Smooth muscle cell (in vitro differentiated cells): ENCODE measurements around the gene SLC22A4. TPM values are rescaled to one million over a fixed set of nuclear protein-coding genes. Genes with fewer than 3 reads are reported as not detected.

ENCODE experiments used
- DNase-seq: peaks from one replicate; lab custom pipeline; 2025; ENCODE audit not compliant: unreplicated experiment; lab: John Stamatoyannopoulos, UW
- H2AFZ ChIP-seq: fragments of 200-600 bp; sonication (generic); 2 replicates; pipeline ENCODE4 v1.6.0; 2016; ENCODE audit warnings: antibody characterized with exemption, low read depth, mild to moderate bottlenecking
- H3F3A ChIP-seq: fragments of 200-600 bp; sonication (generic); 2 replicates; pipeline ENCODE4 v1.6.0; 2017; ENCODE audit warnings: antibody characterized with exemption, low read depth
- H3K27ac ChIP-seq: fragments of 200-600 bp; sonication (generic); 2 replicates; pipeline ENCODE4 v1.5.1; 2016; ENCODE audit warnings: low read depth, mild to moderate bottlenecking
- H3K27me3 ChIP-seq: fragments of 200-600 bp; sonication (generic); 2 replicates; pipeline ENCODE4 v1.6.1; 2016; ENCODE audit warnings: low read depth, mild to moderate bottlenecking
- H3K36me3 ChIP-seq: fragments of 200-600 bp; sonication (generic); 2 replicates; pipeline ENCODE4 v1.5.1; 2016; ENCODE audit warnings: low read depth
- H3K4me1 ChIP-seq: fragments of 200-600 bp; sonication (generic); 2 replicates; pipeline ENCODE4 v1.5.1; 2016; ENCODE audit warnings: low read depth
- H3K4me2 ChIP-seq: fragments of 200-600 bp; sonication (generic); 2 replicates; pipeline ENCODE4 v1.6.0; 2016; ENCODE audit warnings: mild to moderate bottlenecking
- H3K4me3 ChIP-seq: fragments of 200-600 bp; sonication (generic); 2 replicates; pipeline ENCODE4 v1.5.1; 2016; ENCODE audit warnings: mild to moderate bottlenecking
- H3K79me2 ChIP-seq: fragments of 200-600 bp; sonication (generic); 2 replicates; pipeline ENCODE4 v1.6.0; 2016; ENCODE audit warnings: low read depth, mild to moderate bottlenecking
- H3K9ac ChIP-seq: fragments of 200-600 bp; sonication (generic); 2 replicates; pipeline ENCODE4 v1.6.0; 2016; ENCODE audit warnings: low read depth
- H3K9me3 ChIP-seq: fragments of 200-600 bp; sonication (generic); replicated peaks from 2 replicates; pipeline ENCODE4 v1.5.1; 2016; ENCODE audit warnings: low read depth
- H4K20me1 ChIP-seq: fragments of 200-600 bp; sonication (generic); 2 replicates; pipeline ENCODE4 v1.6.0; 2016; ENCODE audit warnings: low read depth
- WGBS: methylation state at CpG from one replicate; pipeline ENCODE4 v1.1.7; 2016; ENCODE audit warnings: low lambda C conversion rate; 5-methylcytosine and 5-hydroxymethylcytosine counted together
- polyA plus RNA-seq: library from polyadenylated mRNA; unstranded; fragments of >200 nt; fragmentation: Nextera tagmentation; extraction: Ambion mirVana; gene quantifications from 2 replicates; pipeline ENCODE4 v1.2.1, GENCODE V29; 2016
- total RNA-seq: library from RNA; depleted of rRNA; stranded (reverse); fragments of >200 nt; gene quantifications from 2 replicates; pipeline ENCODE4 v1.2.3, GENCODE V29; 2014
- TF ChIP-seq, protein P1 (sequence below): fragments of 200-600 bp; sonication (generic); IDR thresholded peaks from 2 replicates; pipeline ENCODE4 v1.5.1; 2017; ENCODE audit warnings: borderline replicate concordance, mild to moderate bottlenecking, antibody characterized with exemption; ENCODE audit not compliant: insufficient read depth, poor library complexity, severe bottlenecking

Gene SLC22A4
- total and polyA plus RNA-seq, 2 experiments from 2014 or later = 3.1 to 3.8 TPM

DNA sequence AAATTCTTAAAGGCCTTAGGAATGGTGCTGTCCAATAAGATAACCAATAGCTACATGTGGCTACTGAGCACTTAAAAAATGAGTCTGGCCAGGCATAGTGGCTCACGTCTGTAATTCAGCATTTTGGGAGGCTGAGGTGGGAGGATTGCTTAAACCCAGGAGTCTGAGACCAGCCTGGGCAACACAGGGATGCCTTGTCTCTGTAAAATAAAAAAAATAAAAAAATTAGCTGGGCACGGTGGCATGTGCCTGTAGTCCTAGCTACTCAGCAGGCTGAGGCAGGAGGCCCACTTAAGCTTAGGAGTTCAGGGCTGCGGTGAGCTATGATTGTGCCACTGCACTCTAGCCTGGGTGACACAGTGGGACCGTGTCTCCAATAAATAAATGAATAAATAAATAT is 74.0 kb downstream of the SLC22A4 start:
- TF ChIP-seq, protein P1, sequence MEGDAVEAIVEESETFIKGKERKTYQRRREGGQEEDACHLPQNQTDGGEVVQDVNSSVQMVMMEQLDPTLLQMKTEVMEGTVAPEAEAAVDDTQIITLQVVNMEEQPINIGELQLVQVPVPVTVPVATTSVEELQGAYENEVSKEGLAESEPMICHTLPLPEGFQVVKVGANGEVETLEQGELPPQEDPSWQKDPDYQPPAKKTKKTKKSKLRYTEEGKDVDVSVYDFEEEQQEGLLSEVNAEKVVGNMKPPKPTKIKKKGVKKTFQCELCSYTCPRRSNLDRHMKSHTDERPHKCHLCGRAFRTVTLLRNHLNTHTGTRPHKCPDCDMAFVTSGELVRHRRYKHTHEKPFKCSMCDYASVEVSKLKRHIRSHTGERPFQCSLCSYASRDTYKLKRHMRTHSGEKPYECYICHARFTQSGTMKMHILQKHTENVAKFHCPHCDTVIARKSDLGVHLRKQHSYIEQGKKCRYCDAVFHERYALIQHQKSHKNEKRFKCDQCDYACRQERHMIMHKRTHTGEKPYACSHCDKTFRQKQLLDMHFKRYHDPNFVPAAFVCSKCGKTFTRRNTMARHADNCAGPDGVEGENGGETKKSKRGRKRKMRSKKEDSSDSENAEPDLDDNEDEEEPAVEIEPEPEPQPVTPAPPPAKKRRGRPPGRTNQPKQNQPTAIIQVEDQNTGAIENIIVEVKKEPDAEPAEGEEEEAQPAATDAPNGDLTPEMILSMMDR = no peak
- H3K9me3 ChIP-seq = no peaks in the 10 kb centered on the region
- H3K27ac ChIP-seq = no peak overlapping the region
- no peak overlapping the region for H2AFZ ChIP-seq
- H3F3A ChIP-seq = no peaks in the 10 kb centered on the region
- no peak overlapping the region for H3K4me3 ChIP-seq
- no peak overlapping the region for H3K9ac ChIP-seq
- no peaks in the 10 kb centered on the region for H3K36me3 ChIP-seq
- H3K4me1 ChIP-seq = peaks cover 5% of the 10 kb centered on the region
- H3K27me3 ChIP-seq = no peaks in the 10 kb centered on the region
- H3K79me2 ChIP-seq = no peaks in the 10 kb centered on the region
- no peak overlapping the region for H3K4me2 ChIP-seq
- DNase-seq = no peak
- H4K20me1 ChIP-seq = peaks cover 5% of the 10 kb centered on the region
- 91% methylated on average over 4 of the region's 4 CpGs for WGBS

DNA sequence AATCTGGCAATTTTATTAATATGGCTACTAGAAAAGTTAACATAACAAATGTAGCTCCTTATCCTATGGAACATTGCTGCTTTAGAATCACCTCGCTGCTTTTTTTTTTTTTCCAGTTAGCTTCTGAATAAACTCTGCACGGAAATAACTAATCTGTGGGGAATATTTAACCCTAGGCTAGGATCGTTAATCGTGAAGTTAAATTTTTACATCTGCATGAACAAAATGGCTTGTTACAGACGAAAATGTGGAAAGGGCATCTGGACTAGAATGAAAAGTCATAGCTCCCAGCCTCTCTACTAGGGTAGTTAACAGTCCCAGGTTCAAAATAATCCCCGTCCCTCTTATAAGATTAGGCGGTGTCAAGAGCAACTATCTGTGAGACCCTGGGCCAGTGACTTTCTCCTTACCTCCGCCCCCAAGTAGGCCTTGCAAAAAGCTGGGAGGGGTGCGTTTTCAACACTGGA is 74.8 kb downstream of the SLC22A4 start:
- H3K4me2 ChIP-seq = peak overlapping the region; percentile 97
- peaks cover 5% of the 10 kb centered on the region for H3K4me1 ChIP-seq
- WGBS = 26% methylated on average over 9 of the region's 9 CpGs
- peak overlapping the region; percentile 71 for H3K4me3 ChIP-seq
- H3K79me2 ChIP-seq = no peaks in the 10 kb centered on the region
- no peaks in the 10 kb centered on the region for H3K9me3 ChIP-seq
- H3K27ac ChIP-seq = no peak overlapping the region
- no peaks in the 10 kb centered on the region for H3F3A ChIP-seq
- TF ChIP-seq, protein P1 = no peak
- H3K9ac ChIP-seq = peak overlapping the region; percentile 26
- H2AFZ ChIP-seq = peak overlapping the region; percentile 93
- no peaks in the 10 kb centered on the region for H3K36me3 ChIP-seq
- no peaks in the 10 kb centered on the region for H3K27me3 ChIP-seq
- DNase-seq = no peak
- peaks cover 5% of the 10 kb centered on the region for H4K20me1 ChIP-seq

DNA sequence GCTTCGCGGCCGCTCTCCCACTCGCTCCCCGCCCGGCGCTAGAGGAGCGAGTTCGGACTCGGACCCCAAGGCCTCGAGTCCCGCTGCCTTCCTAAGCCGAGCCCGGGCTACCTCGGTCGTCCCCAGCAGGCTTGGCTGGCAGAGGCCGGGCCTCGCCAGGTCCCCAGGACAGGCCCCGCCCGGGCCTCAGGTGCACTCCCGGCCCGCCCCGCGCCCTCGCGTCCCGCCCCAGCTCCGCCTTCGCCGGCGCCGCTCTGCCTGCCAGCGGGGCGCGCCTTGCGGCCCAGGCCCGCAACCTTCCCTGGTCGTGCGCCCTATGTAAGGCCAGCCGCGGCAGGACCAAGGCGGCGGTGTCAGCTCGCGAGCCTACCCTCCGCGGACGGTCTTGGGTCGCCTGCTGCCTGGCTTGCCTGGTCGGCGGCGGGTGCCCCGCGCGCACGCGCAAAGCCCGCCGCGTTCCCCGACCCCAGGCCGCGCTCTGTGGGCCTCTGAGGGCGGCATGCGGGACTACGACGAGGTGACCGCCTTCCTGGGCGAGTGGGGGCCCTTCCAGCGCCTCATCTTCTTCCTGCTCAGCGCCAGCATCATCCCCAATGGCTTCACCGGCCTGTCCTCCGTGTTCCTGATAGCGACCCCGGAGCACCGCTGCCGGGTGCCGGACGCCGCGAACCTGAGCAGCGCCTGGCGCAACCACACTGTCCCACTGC is 75.4 kb downstream of the SLC22A4 start, which contains the start of gene SLC22A5:
SLC22A5 (plus strand) TSS at position 237 of the 707 bp plus-strand sequence; CDS start at position 500, 263 bp downstream.
- H3K9me3 ChIP-seq = no peaks in the 10 kb centered on the region
- H3K27me3 ChIP-seq = no peaks in the 10 kb centered on the region
- H3K4me1 ChIP-seq = peaks cover 5% of the 10 kb centered on the region
- no peaks in the 10 kb centered on the region for H3K36me3 ChIP-seq
- H3F3A ChIP-seq = no peaks in the 10 kb centered on the region
- no peak within 1 kb of the TSS for H3K27ac ChIP-seq
- H2AFZ ChIP-seq = peak within 1 kb of the TSS; percentile 93
- H3K9ac ChIP-seq = peak within 1 kb of the TSS; percentile 42
- peak within 1 kb of the TSS; percentile 71 for H3K4me3 ChIP-seq
- peak; percentile 28 for DNase-seq
- TF ChIP-seq, protein P1 = no peak
- H4K20me1 ChIP-seq = peaks cover 5% of the 10 kb centered on the region
- H3K79me2 ChIP-seq = no peaks in the 10 kb centered on the region
- peak within 1 kb of the TSS; percentile 97 for H3K4me2 ChIP-seq
- 1% methylated on average over 79 of the region's 83 CpGs for WGBS
